ENCODE results near the gene GPR34.
"Not testable (repeated sequence)": the region's sequence is repeated elsewhere in the genome, so short reads cannot be mapped to it uniquely, and the experiment has no call there.

The GPR34 gene, protein sequence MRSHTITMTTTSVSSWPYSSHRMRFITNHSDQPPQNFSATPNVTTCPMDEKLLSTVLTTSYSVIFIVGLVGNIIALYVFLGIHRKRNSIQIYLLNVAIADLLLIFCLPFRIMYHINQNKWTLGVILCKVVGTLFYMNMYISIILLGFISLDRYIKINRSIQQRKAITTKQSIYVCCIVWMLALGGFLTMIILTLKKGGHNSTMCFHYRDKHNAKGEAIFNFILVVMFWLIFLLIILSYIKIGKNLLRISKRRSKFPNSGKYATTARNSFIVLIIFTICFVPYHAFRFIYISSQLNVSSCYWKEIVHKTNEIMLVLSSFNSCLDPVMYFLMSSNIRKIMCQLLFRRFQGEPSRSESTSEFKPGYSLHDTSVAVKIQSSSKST

GRCh38 chrX:41688835-41689234 lies at the start of gene GPR34:
GPR34 (plus strand) TSS chrX:41688973; CDS start chrX:41695634, 6,661 bp downstream.
- DNase-seq (ENCODE audit: low read depth in 2 of 2) = no peak

GRCh38 chrX:41646201-41646600 lies 42.6 kb upstream of the GPR34 start:
- DNase-seq (ENCODE audit: low read depth in 2 of 2) = not testable (repeated sequence)

DNA sequence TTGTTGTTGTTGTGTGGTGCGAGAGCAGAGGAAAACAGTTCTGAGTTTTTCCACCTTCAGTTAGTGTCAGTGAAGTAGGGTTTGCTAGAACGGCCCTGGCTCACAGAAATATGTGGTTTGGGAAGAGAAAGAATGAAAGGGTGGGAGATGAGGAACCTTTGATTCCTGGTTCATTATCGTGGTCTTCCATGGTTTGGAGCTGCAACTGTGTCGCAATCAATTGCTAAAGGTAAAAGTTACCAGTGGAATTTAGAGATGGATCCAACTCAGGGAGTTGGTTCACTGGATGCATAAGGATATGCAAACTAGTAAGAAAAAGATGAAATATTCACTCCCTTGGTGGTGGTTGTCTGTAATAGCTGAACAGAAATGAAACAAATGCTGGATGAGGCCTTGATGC lies 35.6 kb upstream of the GPR34 start:
- DNase-seq (ENCODE audit: low read depth in 2 of 2) = no peak

DNA sequence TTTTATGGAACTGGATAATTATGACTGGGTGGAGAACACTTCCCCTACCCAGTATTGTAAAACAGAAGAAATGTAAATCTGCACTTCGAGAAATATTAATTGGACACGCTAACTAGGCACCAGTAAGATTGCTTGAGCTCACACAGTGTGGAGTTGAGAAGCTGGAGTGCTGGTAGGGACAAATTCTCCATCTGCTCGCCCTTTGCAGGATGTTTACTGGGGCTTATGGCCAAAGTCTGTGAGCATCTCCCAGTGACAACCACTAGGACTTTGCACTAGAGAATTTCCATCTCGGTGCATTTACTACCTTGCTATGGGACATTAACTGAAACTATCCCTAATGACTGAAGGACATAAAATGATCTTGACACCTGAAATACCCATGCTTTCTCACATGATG lies 33.7 kb upstream of the GPR34 start:
- DNase-seq (ENCODE audit: low read depth in 2 of 2) = no peak

DNA sequence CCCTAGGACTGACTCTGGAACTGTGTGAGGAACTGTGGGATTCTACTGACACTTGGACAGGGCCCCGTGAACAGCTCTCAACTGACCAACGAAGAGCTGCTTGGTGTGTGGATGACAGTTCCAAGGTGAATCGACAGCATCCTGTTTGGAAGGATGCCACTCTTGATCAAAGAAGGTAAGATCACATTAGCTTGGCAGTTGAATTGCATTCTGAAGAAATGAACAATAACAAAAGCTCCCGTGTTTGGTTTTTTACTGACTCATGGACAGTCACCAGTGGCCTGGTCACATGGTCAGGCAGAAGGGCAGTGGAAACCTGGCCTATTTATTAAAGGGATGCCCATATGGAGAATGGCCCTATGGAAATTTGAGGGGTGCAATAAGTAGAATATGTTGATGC lies 33.1 kb upstream of the GPR34 start:
- DNase-seq (ENCODE audit: low read depth in 2 of 2) = no peak

- DNase-seq (ENCODE audit: low read depth in 2 of 2) = no peak
These were observed 27.2 kb upstream of the GPR34 start for GRCh38 chrX:41661366-41662095.

- DNase-seq (ENCODE audit: low read depth in 2 of 2) = peak in 1 of 2 experiments; percentile 9
These were observed 24.3 kb upstream of the GPR34 start for GRCh38 chrX:41664375-41664901.

DNA sequence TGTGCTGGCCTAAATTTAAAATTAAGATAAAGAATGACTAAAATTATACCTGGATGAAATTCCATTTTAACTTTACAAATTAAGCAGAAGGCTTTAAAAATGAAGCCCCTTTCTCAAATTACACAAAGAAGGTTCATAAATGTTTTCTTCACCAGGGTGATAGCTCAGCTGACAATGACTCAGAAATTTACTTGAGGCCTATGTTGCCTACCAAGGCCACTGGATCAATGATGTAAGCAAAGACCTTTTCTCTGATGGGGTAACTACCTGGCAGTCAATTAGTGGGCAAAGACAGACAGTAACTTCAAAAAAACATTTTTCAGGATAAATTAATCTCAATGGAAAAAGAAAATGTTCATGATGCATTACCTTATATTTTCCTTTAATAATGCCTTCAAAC lies 23.9 kb upstream of the GPR34 start:
- DNase-seq (ENCODE audit: low read depth in 2 of 2) = no peak

- no peak for DNase-seq (ENCODE audit: low read depth in 2 of 2)
These were observed 23.1 kb upstream of the GPR34 start for GRCh38 chrX:41665686-41666085.

GRCh38 chrX:41666251-41666650 lies 22.5 kb upstream of the GPR34 start:
- no peak for DNase-seq (ENCODE audit: low read depth in 2 of 2)

- DNase-seq (ENCODE audit: low read depth in 2 of 2) = no peak
These were observed 21.1 kb upstream of the GPR34 start for GRCh38 chrX:41667631-41668030.

GRCh38 chrX:41670112-41670511 lies 18.7 kb upstream of the GPR34 start:
- no peak for DNase-seq (ENCODE audit: low read depth in 2 of 2)

DNA sequence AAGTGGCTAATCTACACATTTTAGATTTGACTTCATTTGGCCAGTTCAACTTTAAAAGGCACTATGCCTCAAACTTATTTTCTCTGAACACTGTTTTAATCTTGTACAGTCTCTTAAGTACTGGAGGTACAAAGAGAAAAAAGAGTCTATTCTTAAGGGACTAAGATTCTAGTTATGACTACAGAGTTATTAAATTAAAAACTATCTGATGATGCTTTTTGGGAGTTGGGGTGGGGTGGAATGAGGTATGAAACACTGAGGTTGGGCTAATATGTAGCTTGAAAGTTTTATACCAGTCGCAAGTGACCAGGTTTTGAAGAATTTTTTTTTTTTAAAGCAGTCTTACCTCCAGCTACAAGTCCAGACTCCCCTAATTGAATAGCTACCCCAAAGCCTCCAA lies 17.7 kb upstream of the GPR34 start:
- no peak for DNase-seq (ENCODE audit: low read depth in 2 of 2)

DNA sequence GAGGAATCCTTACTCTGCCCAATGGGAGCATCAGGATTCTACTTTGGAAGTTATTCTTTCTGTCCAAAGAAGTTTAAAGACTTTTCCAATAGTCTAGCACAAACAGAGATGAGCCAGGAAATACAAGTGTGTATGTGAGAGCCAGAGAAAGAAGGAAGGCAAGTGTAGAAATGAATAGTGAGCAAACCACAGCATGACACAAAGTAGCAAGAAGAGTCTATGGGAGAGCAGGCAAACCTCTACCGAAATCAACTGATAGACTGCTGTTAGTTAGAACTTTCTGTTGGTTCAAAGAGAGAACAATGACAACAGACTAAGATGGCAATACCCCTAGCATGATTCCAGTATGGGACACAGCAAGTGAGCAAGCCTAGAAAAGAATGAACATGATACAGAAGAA lies 16.1 kb upstream of the GPR34 start:
- DNase-seq (ENCODE audit: low read depth in 2 of 2) = no peak

- DNase-seq (ENCODE audit: low read depth in 2 of 2) = not testable (repeated sequence)
These were observed 12.4 kb upstream of the GPR34 start for GRCh38 chrX:41676361-41676760.

DNA sequence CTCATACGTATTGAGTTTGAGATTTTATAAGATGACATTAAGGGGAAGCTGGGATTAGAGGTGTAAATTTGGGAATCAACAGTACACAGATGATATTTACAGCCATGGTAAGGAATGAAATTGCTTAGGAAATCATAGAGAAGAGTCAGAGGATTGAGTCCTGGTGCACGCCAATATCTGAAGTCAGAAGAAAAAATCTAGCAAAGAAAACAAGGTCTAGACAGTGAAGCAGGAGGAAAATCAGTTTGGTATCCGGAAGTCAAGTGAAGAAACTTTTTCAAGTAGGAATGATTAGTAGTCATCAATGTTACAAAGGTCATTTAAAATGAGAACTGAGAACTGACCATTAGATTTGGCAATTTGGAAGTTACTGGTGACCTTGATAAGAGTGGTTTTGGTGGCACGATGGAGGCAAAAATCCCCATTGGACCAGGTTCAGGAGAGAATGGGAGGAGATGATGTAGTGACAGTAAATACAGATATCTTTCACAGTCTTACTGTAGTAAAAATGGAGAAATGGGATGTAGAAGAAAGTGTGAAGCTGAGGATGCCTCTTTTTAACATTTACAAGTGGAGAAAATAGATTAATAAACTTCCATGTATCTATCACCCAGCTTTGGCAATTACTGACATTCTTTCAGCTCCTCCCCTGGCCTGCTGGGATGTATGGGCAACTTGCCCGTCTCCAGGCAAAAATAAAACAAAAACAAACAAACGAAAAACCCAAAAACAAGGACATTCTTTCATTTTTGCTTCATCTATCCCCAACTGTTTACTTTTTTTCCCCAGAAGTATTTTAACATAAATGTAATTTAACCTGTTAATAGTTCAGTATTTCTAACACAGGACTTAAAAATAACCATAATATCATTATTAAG lies 11.4 kb upstream of the GPR34 start:
- no peak for DNase-seq (ENCODE audit: low read depth in 2 of 2)

- no peak for DNase-seq (ENCODE audit: low read depth in 2 of 2)
These were observed 4.6 kb upstream of the GPR34 start for GRCh38 chrX:41684138-41684537.

GRCh38 chrX:41684940-41685339 lies 3.8 kb upstream of the GPR34 start:
- DNase-seq (ENCODE audit: low read depth in 2 of 2) = no peak

- DNase-seq (ENCODE audit: low read depth in 2 of 2) = no peak
These were observed 2.0 kb upstream of the GPR34 start for GRCh38 chrX:41686788-41687187.

DNA sequence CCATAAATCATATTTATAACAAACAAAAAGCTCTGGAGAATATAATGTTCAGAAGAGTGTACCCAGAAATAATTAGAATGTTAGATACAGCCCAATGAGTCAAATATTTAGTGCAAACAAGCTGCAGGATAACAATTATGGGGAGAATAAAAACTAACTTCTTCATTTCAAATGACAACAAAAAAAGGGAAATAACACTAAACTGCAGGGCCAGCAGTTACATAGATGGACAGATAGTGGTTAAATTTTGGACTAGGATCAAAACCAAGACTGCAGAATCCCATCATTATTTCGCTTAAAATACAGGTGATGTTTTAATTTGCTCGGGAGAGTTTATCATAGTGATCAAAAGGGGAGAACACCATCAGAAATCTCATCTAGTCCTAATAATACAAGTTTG lies 617 bp upstream of the GPR34 start:
- no peak for DNase-seq (ENCODE audit: low read depth in 2 of 2)

GRCh38 chrX:41689711-41690110 lies 938 bp downstream of the GPR34 start:
- no peak for DNase-seq (ENCODE audit: low read depth in 2 of 2)

GRCh38 chrX:41692162-41692749 lies 3.5 kb downstream of the GPR34 start:
- DNase-seq (ENCODE audit: low read depth in 2 of 2) = no peak
